ENCODE data around the gene DIDO1.

GRCh38 chr20:62860391-62860923 is 65.8 kb downstream of the DIDO1 start:
- TF ChIP-seq CTCF (IDR thresholded peaks at IDR 0.05 in 4 of 5, conservative IDR thresholded peaks at IDR 0.05 in 1 of 5) = no peak
- no peak for TF ChIP-seq POLR2A (IDR thresholded peaks at IDR 0.05)

All from gastrocnemius medialis (tissue), 4 donors.